Neutrophil (primary cell): Measurements from ENCODE around the gene FBXW4.
A peak's percentile ranks its signal among the peaks of the same experiment; 100 is the strongest.

ENCODE experiments used
- H3K27ac ChIP-seq: fragments of 200-600 bp; sonication (generic); 2 replicates; pipeline ENCODE4 v1.5.1; 2016; ENCODE audit warnings: mild to moderate bottlenecking, moderate library complexity
- H3K27me3 ChIP-seq: fragments of 200-600 bp; sonication (generic); 2 replicates; pipeline ENCODE4 v1.6.0; 2016; ENCODE audit warnings: mild to moderate bottlenecking
- H3K36me3 ChIP-seq: fragments of 200-600 bp; sonication (generic); 2 replicates; pipeline ENCODE4 v1.5.1; 2017
- H3K4me1 ChIP-seq, 2 experiments: fragments of 200-600 bp in 1 of 2; sonication (generic) in 1 of 2; 1 replicate in 1 of 2; 2 replicates in 1 of 2; pipeline versions ENCODE4 v1.5.1 to v1.6.1; 2013 to 2016; ENCODE audit warnings: low read depth in 1 of 2, low read length in 1 of 2, mild to moderate bottlenecking in 1 of 2, moderate library complexity in 1 of 2; ENCODE audit not compliant: control insufficient read depth in 1 of 2, insufficient read depth in 1 of 2
- H3K4me3 ChIP-seq, 2 experiments: fragments of 200-600 bp in 1 of 2; sonication (generic) in 1 of 2; 1 replicate in 1 of 2; 2 replicates in 1 of 2; pipeline ENCODE4 v1.5.1; 2013 to 2016; ENCODE audit warnings: low read depth in 1 of 2, low read length in 1 of 2, mild to moderate bottlenecking in 1 of 2, moderate library complexity in 1 of 2
- H3K9me3 ChIP-seq: fragments of 200-600 bp; sonication (generic); 2 replicates; pipeline ENCODE4 v1.5.1; 2016
- CTCF ChIP-seq: fragments of 200-600 bp; sonication (generic); IDR thresholded peaks from 2 replicates; pipeline ENCODE4 v1.5.1; 2016; ENCODE audit warnings: antibody characterized with exemption

The FBXW4 gene

GRCh38 chr10:101588879-101589278, 106.1 kb downstream of the FBXW4 start:
- no peaks in the 10 kb centered on the region for H3K9me3 ChIP-seq
- peaks cover 10% of the 10 kb centered on the region for H3K36me3 ChIP-seq
- peak overlapping the region; percentile 84 to 95 for H3K4me3 ChIP-seq
- TF ChIP-seq CTCF: no peak
- H3K27ac ChIP-seq: no peak overlapping the region
- H3K4me1 ChIP-seq: peaks cover 19 to 21% of the 10 kb centered on the region in 2 experiments
- no peaks in the 10 kb centered on the region for H3K27me3 ChIP-seq

- peaks cover 19% of the 10 kb centered on the region for H3K36me3 ChIP-seq
- H3K27me3 ChIP-seq: no peaks in the 10 kb centered on the region
Measured at GRCh38 chr10:101587725-101588653, 107.0 kb downstream of the FBXW4 start, which contains the start of the genes DPCD and POLL. Gene DPCD, plus strand, starts transcription at chr10:101588321. Its CDS starts 16 bp downstream, at chr10:101588337. Gene POLL, minus strand, starts transcription at chr10:101588257. Its CDS starts 897 bp downstream, at chr10:101587360.

GRCh38 chr10:101585841-101586240, 109.1 kb downstream of the FBXW4 start:
- Histone ChIP-seq H3K36me3 (peaks cover 38% of the 10 kb centered on the region), H3K27me3 (no peaks in the 10 kb centered on the region), H3K4me3 (no peak overlapping the region)

More at GRCh38 chr10:101587725-101588653, 107.0 kb downstream of the FBXW4 start, which contains the start of the genes DPCD and POLL:
- H3K9me3 ChIP-seq: no peaks in the 10 kb centered on the region
- peak within 1 kb of the TSS; percentile 84 to 95 for H3K4me3 ChIP-seq
- H3K4me1 ChIP-seq: peaks cover 14 to 15% of the 10 kb centered on the region in 2 experiments
- TF ChIP-seq CTCF: no peak
- peak within 1 kb of the TSS; percentile 24 for H3K27ac ChIP-seq

DNA sequence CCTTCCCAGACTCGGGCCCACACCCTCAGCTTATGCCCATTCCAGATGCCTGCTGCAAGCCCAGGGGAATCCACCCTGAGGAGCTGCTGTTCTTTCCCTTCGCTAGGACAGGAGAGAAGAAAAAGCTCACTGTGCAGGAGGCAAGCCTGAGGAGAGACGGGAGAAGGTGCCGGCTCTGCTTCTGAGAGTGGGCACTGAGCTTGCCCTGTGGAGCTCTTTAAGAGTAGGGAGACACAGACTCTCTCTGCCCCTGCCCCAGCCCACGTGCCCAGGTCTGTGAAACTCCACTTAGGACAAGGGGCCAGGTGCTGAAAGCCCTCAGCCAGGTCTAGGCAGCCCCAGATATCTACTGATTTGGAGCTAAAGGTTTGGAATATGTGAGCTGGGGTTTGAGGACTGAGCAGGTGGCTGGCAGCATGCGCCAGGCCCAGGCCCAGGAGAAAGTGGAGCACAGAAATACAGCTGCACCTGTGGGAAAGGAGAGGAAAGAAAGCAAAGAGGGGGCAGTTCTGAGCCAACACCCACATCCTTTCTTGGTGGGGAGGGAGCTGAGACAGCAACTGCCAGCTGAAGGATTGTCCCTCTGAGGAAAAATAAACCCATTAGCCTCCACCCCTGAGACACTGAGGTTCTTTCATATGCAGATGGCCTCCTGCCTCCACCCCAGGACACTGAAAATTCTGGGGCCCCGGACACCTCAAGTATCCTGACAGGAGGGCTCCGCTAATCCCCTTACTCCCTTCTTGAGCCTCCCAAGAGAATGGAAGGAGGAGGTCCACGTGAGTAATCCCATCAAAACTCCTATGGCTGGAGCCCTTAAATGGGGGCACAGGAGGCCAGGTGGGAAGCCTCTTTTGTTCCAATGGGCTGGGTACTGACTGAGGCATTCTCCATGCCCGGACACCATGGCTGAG, 114.2 kb downstream of the FBXW4 start:
- Histone ChIP-seq H3K36me3 (peaks cover 77% of the 10 kb centered on the region), H3K9me3 (no peaks in the 10 kb centered on the region), H3K27ac (no peak overlapping the region), H3K4me1 (no peaks in the 10 kb centered on the region), H3K4me3 (no peak overlapping the region), H3K27me3 (no peaks in the 10 kb centered on the region)
- no peak for TF ChIP-seq CTCF

More at GRCh38 chr10:101585841-101586240, 109.1 kb downstream of the FBXW4 start:
- TF ChIP-seq CTCF: no peak
- H3K9me3 ChIP-seq: no peaks in the 10 kb centered on the region
- H3K4me1 ChIP-seq: peaks cover 14 to 15% of the 10 kb centered on the region in 2 experiments
- H3K27ac ChIP-seq: no peak overlapping the region

DNA sequence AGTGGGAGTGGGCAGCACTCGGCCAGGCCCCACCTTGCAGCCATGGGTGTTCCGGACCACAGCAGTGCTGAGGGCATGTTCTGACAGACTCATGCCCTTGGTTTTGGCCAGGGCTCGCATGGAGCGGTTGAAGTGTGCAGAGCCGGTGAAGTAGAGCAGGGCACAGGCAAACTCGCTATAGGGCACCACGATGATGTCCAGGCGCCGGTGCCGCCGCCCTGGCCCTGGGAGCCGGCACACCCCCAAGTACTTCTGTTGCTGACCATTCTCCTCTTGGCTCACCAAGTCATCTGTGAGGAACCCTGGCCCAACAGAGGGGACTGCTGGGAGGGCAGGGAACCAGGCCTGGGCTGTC, 115.5 kb downstream of the FBXW4 start:
- Histone ChIP-seq H3K4me1 (no peaks in the 10 kb centered on the region), H3K4me3 (no peak overlapping the region), H3K27me3 (no peaks in the 10 kb centered on the region), H3K9me3 (no peaks in the 10 kb centered on the region), H3K27ac (no peak overlapping the region), H3K36me3 (peaks cover 69% of the 10 kb centered on the region)
- TF ChIP-seq CTCF: no peak
